Measurements from ENCODE around the gene PRKAA2.

PRKAA2 gene

GRCh38 chr1:56646611-56647010 lies 1.5 kb downstream of the PRKAA2 start:
- Histone ChIP-seq H3K9me3 (ENCODE audit: insufficient read depth, low read length) (no peaks in the 10 kb centered on the region), H3F3A (ENCODE audit: insufficient read depth) (no peaks in the 10 kb centered on the region), H3K36me3 (ENCODE audit: low read length) (no peaks in the 10 kb centered on the region), H3K79me2 (ENCODE audit: insufficient read depth, low read length) (no peaks in the 10 kb centered on the region), H3K9ac (ENCODE audit: low read length) (no peak overlapping the region), H3K27me3 (ENCODE audit: low read length) (no peaks in the 10 kb centered on the region), H3K9me2 (replicated peaks; ENCODE audit: insufficient read depth, low read length) (no peaks in the 10 kb centered on the region), H3K27ac (ENCODE audit: low read depth, low read length) (no peak overlapping the region), H3K4me2 (ENCODE audit: low read depth, low read length, poor library complexity, severe bottlenecking) (no peak overlapping the region), H2AFZ (ENCODE audit: low read depth, low read length, severe bottlenecking) (no peak overlapping the region), H3K4me3 (ENCODE audit: insufficient read depth, low read length, poor library complexity, severe bottlenecking) (no peak overlapping the region), H4K20me1 (ENCODE audit: low read depth, low read length) (no peaks in the 10 kb centered on the region)
- TF ChIP-seq, protein P1, sequence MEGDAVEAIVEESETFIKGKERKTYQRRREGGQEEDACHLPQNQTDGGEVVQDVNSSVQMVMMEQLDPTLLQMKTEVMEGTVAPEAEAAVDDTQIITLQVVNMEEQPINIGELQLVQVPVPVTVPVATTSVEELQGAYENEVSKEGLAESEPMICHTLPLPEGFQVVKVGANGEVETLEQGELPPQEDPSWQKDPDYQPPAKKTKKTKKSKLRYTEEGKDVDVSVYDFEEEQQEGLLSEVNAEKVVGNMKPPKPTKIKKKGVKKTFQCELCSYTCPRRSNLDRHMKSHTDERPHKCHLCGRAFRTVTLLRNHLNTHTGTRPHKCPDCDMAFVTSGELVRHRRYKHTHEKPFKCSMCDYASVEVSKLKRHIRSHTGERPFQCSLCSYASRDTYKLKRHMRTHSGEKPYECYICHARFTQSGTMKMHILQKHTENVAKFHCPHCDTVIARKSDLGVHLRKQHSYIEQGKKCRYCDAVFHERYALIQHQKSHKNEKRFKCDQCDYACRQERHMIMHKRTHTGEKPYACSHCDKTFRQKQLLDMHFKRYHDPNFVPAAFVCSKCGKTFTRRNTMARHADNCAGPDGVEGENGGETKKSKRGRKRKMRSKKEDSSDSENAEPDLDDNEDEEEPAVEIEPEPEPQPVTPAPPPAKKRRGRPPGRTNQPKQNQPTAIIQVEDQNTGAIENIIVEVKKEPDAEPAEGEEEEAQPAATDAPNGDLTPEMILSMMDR (IDR thresholded peaks at IDR 0.05; ENCODE audit: insufficient read depth, low read length, poor library complexity, severe bottlenecking) = no peak
- no peak for TF ChIP-seq EZH2phosphoT487 (conservative IDR thresholded peaks at IDR 0.05; ENCODE audit: low read length)

GRCh38 chr1:56647106-56647505 lies 2.0 kb downstream of the PRKAA2 start:
- H3K36me3 ChIP-seq (ENCODE audit: low read length) = no peaks in the 10 kb centered on the region
- no peak overlapping the region for H3K27ac ChIP-seq (ENCODE audit: low read depth, low read length)
- H3K9me2 ChIP-seq (replicated peaks; ENCODE audit: insufficient read depth, low read length) = no peaks in the 10 kb centered on the region
- no peaks in the 10 kb centered on the region for H3K9me3 ChIP-seq (ENCODE audit: insufficient read depth, low read length)
- no peak for TF ChIP-seq EZH2phosphoT487 (conservative IDR thresholded peaks at IDR 0.05; ENCODE audit: low read length)
- TF ChIP-seq, protein P1 (IDR thresholded peaks at IDR 0.05; ENCODE audit: insufficient read depth, low read length, poor library complexity, severe bottlenecking) = no peak
- H3K27me3 ChIP-seq (ENCODE audit: low read length) = no peaks in the 10 kb centered on the region
- H3K79me2 ChIP-seq (ENCODE audit: insufficient read depth, low read length) = no peaks in the 10 kb centered on the region
- H3K4me3 ChIP-seq (ENCODE audit: insufficient read depth, low read length, poor library complexity, severe bottlenecking) = no peak overlapping the region
- no peaks in the 10 kb centered on the region for H3F3A ChIP-seq (ENCODE audit: insufficient read depth)
- H2AFZ ChIP-seq (ENCODE audit: low read depth, low read length, severe bottlenecking) = no peak overlapping the region
- H4K20me1 ChIP-seq (ENCODE audit: low read depth, low read length) = no peaks in the 10 kb centered on the region
- H3K4me2 ChIP-seq (ENCODE audit: low read depth, low read length, poor library complexity, severe bottlenecking) = no peak overlapping the region
- H3K9ac ChIP-seq (ENCODE audit: low read length) = no peak overlapping the region

DNA sequence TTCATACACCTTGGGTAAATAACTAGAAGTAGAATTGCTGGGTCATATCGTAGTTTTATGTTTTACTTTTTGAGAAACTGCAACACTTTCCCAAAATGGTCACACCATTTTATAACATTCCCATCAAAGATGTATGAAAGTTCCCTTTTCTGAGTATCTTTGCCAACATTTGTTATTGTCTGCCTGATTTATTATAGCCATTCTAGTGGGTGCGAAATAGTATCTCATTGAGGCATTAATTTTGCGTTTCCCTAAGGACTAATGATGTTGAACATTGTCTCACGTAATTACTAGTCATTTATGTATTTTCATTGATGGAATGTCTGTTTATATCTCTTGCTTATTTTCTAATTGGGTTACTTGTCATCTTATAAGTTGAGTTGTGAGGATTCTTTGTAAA lies 3.4 kb downstream of the PRKAA2 start:
- Histone ChIP-seq H3K79me2 (ENCODE audit: insufficient read depth, low read length) (no peaks in the 10 kb centered on the region), H3K27me3 (ENCODE audit: low read length) (no peaks in the 10 kb centered on the region)
- TF ChIP-seq, protein P1 (IDR thresholded peaks at IDR 0.05; ENCODE audit: insufficient read depth, low read length, poor library complexity, severe bottlenecking) = no peak
- TF ChIP-seq EZH2phosphoT487 (conservative IDR thresholded peaks at IDR 0.05; ENCODE audit: low read length) = no peak

More for the DNA sequence above, 3.4 kb downstream of the PRKAA2 start:
- Histone ChIP-seq H4K20me1 (ENCODE audit: low read depth, low read length) (no peaks in the 10 kb centered on the region), H3K9ac (ENCODE audit: low read length) (no peak overlapping the region), H3K4me3 (ENCODE audit: insufficient read depth, low read length, poor library complexity, severe bottlenecking) (no peak overlapping the region), H3K9me3 (ENCODE audit: insufficient read depth, low read length) (no peaks in the 10 kb centered on the region), H3K36me3 (ENCODE audit: low read length) (no peaks in the 10 kb centered on the region), H3K4me2 (ENCODE audit: low read depth, low read length, poor library complexity, severe bottlenecking) (no peak overlapping the region), H3F3A (ENCODE audit: insufficient read depth) (no peaks in the 10 kb centered on the region), H3K9me2 (replicated peaks; ENCODE audit: insufficient read depth, low read length) (no peaks in the 10 kb centered on the region), H3K27ac (ENCODE audit: low read depth, low read length) (no peak overlapping the region), H2AFZ (ENCODE audit: low read depth, low read length, severe bottlenecking) (no peak overlapping the region)

Measured in SU-DHL-6 (cell line).